MG63 (cell line): ENCODE data around the gene TNPO1. TPM values are rescaled to one million over a fixed set of nuclear protein-coding genes. Genes with fewer than 3 reads are reported as not detected.
"Not testable (repeated sequence)": the region's sequence is repeated elsewhere in the genome, so short reads cannot be mapped to it uniquely, and the experiment has no call there.

Experiments
- DNase-seq: peaks from one replicate; pipeline ENCODE4 v3.0.0-alpha.2; 2020
- H3K27me3 ChIP-seq: fragments of 250-450 bp; sonication (Bioruptor Pico); 2 replicates; pipeline ENCODE4 v1.5.1; 2020; ENCODE audit warnings: mild to moderate bottlenecking, moderate library complexity
- H3K36me3 ChIP-seq: fragments of 250-450 bp; sonication (Bioruptor Pico); 2 replicates; pipeline ENCODE4 v1.5.1; 2020; ENCODE audit warnings: mild to moderate bottlenecking, moderate library complexity
- H3K4me3 ChIP-seq: fragments of 250-450 bp; sonication (Bioruptor Pico); 2 replicates; pipeline ENCODE4 v1.5.1; 2020; ENCODE audit warnings: mild to moderate bottlenecking, moderate library complexity
- H3K9me3 ChIP-seq: fragments of 250-450 bp; sonication (Bioruptor Pico); 2 replicates; pipeline ENCODE4 v1.5.1; 2020; ENCODE audit warnings: mild to moderate bottlenecking, moderate library complexity
- total RNA-seq: library from RNA; depleted of rRNA; stranded (reverse); fragments of >200 nt; shearing (Covaris generic); gene quantifications from 2 replicates; pipeline ENCODE4 v1.2.3, GENCODE V29; 2014; ENCODE audit warnings: low replicate concordance

The TNPO1 gene
- total RNA-seq, 1 experiment from 2014 or later = 90.5 TPM

DNA sequence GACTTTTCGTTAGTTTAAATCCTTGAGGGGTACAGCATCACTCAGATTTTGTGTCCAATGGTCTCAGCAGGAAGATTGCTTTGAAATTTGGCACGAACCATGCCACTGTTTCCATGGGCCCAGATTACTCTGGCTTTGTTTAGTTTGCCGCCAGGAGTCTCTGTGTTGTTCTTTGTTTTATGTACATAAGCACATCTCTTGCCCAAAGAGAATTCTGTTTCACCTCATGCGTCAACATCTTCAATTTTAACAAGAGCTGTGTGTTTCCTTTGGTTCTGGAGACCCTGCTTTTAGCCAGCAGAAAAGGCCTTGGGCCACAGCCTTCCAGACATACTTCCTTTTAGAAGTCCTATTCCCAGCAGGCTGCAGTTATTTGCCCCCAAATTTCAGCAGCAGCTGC, 62.4 kb downstream of the TNPO1 start:
- H3K4me3 ChIP-seq = no peak overlapping the region
- no peak for DNase-seq
- H3K27me3 ChIP-seq = no peaks in the 10 kb centered on the region
- no peaks in the 10 kb centered on the region for H3K9me3 ChIP-seq
- peaks cover 95% of the 10 kb centered on the region for H3K36me3 ChIP-seq

DNA sequence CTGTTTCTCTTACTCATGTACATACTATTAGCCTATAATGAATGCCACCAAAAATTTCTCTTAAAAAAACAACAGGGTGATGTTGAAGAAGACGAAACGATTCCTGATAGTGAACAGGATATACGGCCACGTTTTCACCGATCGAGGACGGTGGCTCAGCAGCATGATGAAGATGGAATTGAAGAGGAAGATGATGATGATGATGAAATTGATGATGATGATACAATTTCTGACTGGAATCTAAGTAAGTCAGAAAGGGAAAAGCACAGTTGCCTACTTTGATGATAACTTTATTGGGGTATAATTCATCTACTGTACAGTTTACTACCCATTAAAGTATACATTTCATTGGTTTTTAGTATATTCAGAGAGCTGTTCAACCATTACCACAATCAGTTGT, 66.5 kb downstream of the TNPO1 start:
- Histone ChIP-seq H3K4me3 (no peak overlapping the region), H3K27me3 (no peaks in the 10 kb centered on the region), H3K36me3 (peaks cover 94% of the 10 kb centered on the region), H3K9me3 (no peaks in the 10 kb centered on the region)
- no peak for DNase-seq

- Histone ChIP-seq H3K9me3 (no peaks in the 10 kb centered on the region), H3K36me3 (peaks cover 96% of the 10 kb centered on the region), H3K4me3 (no peak overlapping the region), H3K27me3 (no peaks in the 10 kb centered on the region)
- no peak for DNase-seq
These were observed 67.4 kb downstream of the TNPO1 start for GRCh38 chr5:72883850-72884249.

DNA sequence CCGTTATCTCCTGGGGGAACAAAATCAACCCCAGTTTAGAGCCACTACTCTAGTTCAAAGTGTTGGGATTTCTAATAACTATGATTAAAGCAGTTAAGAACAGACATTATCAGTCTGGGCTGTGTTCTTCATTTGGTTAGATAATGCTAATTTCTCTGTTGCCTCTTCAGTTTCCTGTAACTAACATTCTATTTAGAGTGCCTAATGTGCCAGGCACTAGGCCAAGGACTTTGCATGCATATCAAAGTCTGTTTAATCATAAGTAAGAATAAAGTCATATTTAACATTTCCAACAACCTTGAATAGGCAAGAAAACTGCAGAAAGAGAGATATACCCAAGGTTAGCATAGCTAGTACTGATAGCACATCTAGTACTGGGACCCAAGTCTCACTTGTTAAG, 68.4 kb downstream of the TNPO1 start:
- Histone ChIP-seq H3K9me3 (no peaks in the 10 kb centered on the region), H3K36me3 (peaks cover 95% of the 10 kb centered on the region), H3K4me3 (no peak overlapping the region), H3K27me3 (no peaks in the 10 kb centered on the region)
- no peak for DNase-seq

DNA sequence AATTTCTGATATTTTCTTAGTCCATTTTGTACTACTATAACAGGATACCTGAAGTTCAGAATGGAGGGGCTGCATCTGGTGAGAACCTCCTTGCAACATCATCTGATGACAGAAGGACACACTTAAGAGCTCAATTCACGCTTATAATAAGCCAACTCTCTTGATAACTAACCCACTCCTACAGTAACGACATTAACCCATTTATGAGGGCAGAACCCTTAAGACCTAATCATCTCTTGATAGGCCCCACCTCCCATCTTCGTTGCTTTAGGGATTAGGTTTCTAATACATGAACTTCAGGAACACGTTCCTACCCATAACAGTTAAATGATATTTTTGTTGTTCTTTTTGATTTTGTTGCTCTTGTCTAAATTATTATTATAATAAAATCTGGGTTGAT, 69.4 kb downstream of the TNPO1 start:
- Histone ChIP-seq H3K4me3 (no peak overlapping the region), H3K27me3 (no peaks in the 10 kb centered on the region), H3K9me3 (no peaks in the 10 kb centered on the region), H3K36me3 (peaks cover 96% of the 10 kb centered on the region)
- DNase-seq = no peak

- no peak overlapping the region for H3K4me3 ChIP-seq
- H3K36me3 ChIP-seq = peaks cover 96% of the 10 kb centered on the region
- no peaks in the 10 kb centered on the region for H3K27me3 ChIP-seq
- DNase-seq = no peak
- H3K9me3 ChIP-seq = no peaks in the 10 kb centered on the region
These were observed 72.1 kb downstream of the TNPO1 start for GRCh38 chr5:72888595-72888994.

- peaks cover 96% of the 10 kb centered on the region for H3K36me3 ChIP-seq
- no peaks in the 10 kb centered on the region for H3K9me3 ChIP-seq
- no peaks in the 10 kb centered on the region for H3K27me3 ChIP-seq
- no peak for DNase-seq
- H3K4me3 ChIP-seq = no peak overlapping the region
These were observed 72.9 kb downstream of the TNPO1 start for GRCh38 chr5:72889324-72889723.

DNA sequence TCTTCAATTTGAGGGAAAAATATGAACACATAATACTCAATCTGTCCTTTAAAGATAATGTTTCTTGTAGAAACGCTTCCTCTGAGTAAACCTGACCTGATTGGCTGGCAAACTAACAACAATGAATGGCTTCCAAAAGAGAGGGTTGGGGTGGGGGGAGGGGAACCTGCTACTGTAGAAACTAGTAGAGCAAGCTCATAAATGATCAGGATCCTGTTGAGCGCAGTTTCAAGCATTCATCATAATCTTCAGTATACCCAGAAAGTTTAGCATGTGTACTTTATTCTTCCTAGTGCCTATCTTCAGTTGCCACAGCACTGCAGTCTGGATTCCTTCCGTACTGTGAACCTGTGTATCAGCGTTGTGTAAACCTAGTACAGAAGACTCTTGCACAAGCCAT, 76.4 kb downstream of the TNPO1 start:
- Histone ChIP-seq H3K27me3 (no peaks in the 10 kb centered on the region), H3K36me3 (peaks cover 99% of the 10 kb centered on the region), H3K4me3 (no peak overlapping the region), H3K9me3 (no peaks in the 10 kb centered on the region)
- no peak for DNase-seq

DNA sequence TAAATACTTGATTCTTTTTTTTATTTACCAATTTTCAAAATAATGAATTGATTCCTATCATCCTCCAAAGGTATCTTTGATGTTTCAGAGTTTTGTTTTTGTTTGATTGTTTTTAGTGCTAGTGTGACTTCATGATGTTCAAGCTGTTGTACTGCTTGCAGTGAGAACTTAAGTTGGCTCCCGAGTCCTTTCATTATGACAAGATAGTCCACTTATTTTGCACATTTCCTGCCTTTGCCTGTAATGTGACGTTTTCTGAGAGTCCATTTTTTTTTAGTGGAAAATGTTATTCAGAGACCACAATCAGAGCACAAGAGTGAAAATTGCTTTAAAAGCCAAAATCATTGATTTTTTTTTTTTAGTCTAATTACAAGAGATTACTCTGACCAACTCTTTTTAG, 79.3 kb downstream of the TNPO1 start:
- no peaks in the 10 kb centered on the region for H3K27me3 ChIP-seq
- no peak overlapping the region for H3K4me3 ChIP-seq
- no peaks in the 10 kb centered on the region for H3K9me3 ChIP-seq
- H3K36me3 ChIP-seq = peaks cover 100% of the 10 kb centered on the region
- no peak for DNase-seq

- no peak for DNase-seq
- Histone ChIP-seq H3K9me3 (no peaks in the 10 kb centered on the region), H3K36me3 (peaks cover 90% of the 10 kb centered on the region), H3K27me3 (no peaks in the 10 kb centered on the region), H3K4me3 (no peak overlapping the region)
These were observed 90.3 kb downstream of the TNPO1 start for GRCh38 chr5:72906806-72907205.

- no peak for DNase-seq
- Histone ChIP-seq H3K4me3 (no peak overlapping the region), H3K27me3 (no peaks in the 10 kb centered on the region), H3K9me3 (no peaks in the 10 kb centered on the region), H3K36me3 (peaks cover 78% of the 10 kb centered on the region)
These were observed 92.2 kb downstream of the TNPO1 start for GRCh38 chr5:72908664-72909063.

DNA sequence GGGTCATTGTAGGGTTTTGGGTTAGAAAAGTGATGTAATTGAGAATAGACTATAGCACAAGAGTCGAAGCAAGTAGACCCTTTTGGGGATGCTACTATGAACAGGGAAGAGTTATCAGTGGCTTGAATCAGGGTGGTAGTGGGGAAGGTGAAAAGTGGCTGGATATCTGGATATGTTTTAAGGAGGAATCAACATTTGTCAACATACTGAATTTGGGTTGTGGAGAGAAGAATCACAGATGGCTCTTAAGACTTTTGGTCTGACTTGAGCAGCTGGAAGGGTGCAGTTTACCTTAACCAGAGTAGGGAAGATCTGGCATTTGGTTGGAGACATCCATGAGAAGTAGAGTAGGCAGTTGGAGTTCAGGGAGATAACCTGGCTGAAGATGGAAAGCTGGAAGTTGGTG, 100.9 kb downstream of the TNPO1 start:
- Histone ChIP-seq H3K36me3 (peaks cover 5% of the 10 kb centered on the region; the same call in 1 of the 2 replicates), H3K4me3 (no peak overlapping the region), H3K9me3 (no peaks in the 10 kb centered on the region), H3K27me3 (no peaks in the 10 kb centered on the region)
- DNase-seq = no peak

- H3K9me3 ChIP-seq = no peaks in the 10 kb centered on the region
- H3K27me3 ChIP-seq = no peaks in the 10 kb centered on the region
- no peak for DNase-seq
- no peak overlapping the region for H3K4me3 ChIP-seq
- no peaks in the 10 kb centered on the region for H3K36me3 ChIP-seq
These were observed 104.4 kb downstream of the TNPO1 start for GRCh38 chr5:72920690-72921502.

GRCh38 chr5:72921886-72922285, 105.4 kb downstream of the TNPO1 start:
- DNase-seq = no peak
- H3K9me3 ChIP-seq = no peaks in the 10 kb centered on the region
- H3K4me3 ChIP-seq = no peak overlapping the region
- H3K27me3 ChIP-seq = no peaks in the 10 kb centered on the region
- no peaks in the 10 kb centered on the region for H3K36me3 ChIP-seq

DNA sequence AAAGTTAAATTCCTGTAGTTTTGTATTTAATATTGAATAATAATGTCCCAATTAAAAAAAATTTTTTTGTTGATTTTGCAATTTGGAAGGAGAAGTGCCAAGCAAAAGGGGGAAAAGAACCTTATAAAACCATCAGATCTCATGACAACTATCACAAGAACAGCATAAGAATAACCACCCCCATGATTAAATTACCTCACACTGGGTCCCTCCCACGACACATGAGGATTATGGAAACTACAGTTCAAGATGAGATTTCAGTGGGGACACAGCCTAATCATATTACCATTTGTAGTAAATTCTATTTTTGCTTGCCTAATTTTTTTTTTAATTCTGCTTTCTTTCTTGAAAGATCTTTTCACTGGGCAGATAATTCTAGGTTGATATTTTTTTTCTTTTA, 106.0 kb downstream of the TNPO1 start:
- Histone ChIP-seq H3K36me3 (no peaks in the 10 kb centered on the region), H3K4me3 (no peak overlapping the region), H3K27me3 (no peaks in the 10 kb centered on the region), H3K9me3 (no peaks in the 10 kb centered on the region)
- no peak for DNase-seq

DNA sequence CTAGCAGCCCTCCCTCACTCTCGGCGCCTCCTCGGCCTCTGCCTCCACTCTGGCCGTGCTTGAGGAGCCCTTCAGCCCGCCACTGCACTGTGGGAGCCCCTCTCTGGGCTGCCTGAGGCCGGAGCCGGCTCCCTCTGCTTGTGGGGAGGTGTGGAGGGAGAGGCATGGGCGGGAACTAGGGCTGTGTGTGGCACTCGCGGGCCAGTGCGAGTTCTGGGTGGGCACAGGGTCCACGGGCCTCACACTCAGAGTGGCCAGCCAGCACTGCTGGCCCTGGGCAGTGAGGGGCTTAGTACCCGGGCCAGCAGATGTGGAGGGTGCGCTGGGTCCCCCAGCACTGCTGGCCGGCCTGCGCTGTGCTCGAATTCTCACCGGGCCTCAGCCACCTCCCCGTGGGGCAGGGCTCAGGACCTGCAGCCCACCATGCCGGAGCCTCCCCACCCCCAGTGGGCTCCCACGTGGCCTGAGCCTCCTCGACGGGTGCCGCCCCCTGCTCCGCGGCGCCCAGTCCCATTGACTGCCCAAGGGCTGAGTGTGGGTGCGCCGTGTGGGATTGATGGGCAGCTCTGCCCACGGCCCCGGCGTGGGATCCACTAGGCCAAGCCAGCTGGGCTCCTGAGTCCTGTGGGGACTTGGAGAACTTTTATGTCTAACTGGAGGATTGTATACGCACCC, 109.0 kb downstream of the TNPO1 start:
- Histone ChIP-seq H3K27me3 (no peaks in the 10 kb centered on the region), H3K4me3 (no peak overlapping the region), H3K9me3 (no peaks in the 10 kb centered on the region), H3K36me3 (no peaks in the 10 kb centered on the region)
- no peak for DNase-seq

DNA sequence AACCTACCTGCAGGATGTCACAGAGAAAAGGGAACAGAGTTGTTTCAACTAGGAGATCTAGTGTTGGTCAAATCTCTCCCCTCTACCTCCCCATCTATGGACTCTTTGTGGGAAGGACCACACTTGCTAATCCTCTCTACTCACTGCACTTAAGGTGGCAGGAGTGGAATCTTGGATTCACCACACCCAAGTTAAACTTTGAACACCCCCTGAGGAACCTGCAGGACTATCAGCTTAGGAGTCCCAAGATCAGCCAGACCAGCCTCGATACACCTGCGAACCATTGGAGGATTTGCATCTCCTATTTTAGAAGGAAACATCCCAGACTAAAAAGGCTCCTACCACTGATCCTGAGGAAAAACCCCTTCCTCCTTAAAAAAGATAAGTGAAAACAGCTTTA, 116.2 kb downstream of the TNPO1 start:
- not testable (repeated sequence) for H3K27me3 ChIP-seq, H3K36me3 ChIP-seq, H3K9me3 ChIP-seq, H3K4me3 ChIP-seq, DNase-seq
